Breast epithelium (tissue), 3 donors: Measurements from ENCODE around the gene RAPH1.

Experiments used
- POLR2A ChIP-seq: fragments of 450-650 bp; IDR thresholded peaks from one replicate; pipeline ENCODE4 v1.6.1; 2016; ENCODE audit warnings: antibody characterized with exemption, mild to moderate bottlenecking, moderate library complexity
- POLR2AphosphoS5 ChIP-seq, 3 donors: sonication (generic); formaldehyde crosslinking; IDR thresholded peaks; one replicate each; pipeline ENCODE4 v1.6.1; 2017; ENCODE audit warnings: antibody characterized with exemption in 3 of 3
- TF ChIP-seq, protein P1 (sequence below), 3 donors: fragments of 450-650 bp; IDR thresholded peaks; one replicate each; pipeline ENCODE4 v1.5.1; 2016 to 2017; ENCODE audit warnings: antibody characterized with exemption in 3 of 3, mild to moderate bottlenecking in 3 of 3, moderate library complexity in 3 of 3

DNA sequence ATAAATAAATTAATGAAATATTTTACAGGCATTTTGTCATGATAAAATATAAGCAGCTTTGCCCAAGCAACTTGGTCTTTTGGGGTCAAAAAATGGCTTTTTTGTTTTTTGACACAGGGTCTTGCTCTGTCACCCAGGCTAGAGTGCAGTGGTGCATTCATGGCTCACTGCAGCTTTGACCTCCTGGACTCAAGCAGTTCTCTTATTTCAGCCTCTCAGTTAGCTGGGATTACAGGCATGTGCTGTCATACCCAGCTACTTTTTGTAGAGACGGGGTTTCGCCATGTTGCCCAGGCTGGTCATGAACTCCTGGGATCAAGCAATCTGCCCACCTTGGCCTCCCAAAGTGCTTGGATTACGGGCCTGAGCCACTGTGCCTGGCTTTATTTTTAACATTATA lies 155.9 kb downstream of the RAPH1 start:
- TF ChIP-seq POLR2AphosphoS5 (IDR thresholded peaks at IDR 0.05) (no peak), POLR2A (no peak)
- TF ChIP-seq, protein P1, sequence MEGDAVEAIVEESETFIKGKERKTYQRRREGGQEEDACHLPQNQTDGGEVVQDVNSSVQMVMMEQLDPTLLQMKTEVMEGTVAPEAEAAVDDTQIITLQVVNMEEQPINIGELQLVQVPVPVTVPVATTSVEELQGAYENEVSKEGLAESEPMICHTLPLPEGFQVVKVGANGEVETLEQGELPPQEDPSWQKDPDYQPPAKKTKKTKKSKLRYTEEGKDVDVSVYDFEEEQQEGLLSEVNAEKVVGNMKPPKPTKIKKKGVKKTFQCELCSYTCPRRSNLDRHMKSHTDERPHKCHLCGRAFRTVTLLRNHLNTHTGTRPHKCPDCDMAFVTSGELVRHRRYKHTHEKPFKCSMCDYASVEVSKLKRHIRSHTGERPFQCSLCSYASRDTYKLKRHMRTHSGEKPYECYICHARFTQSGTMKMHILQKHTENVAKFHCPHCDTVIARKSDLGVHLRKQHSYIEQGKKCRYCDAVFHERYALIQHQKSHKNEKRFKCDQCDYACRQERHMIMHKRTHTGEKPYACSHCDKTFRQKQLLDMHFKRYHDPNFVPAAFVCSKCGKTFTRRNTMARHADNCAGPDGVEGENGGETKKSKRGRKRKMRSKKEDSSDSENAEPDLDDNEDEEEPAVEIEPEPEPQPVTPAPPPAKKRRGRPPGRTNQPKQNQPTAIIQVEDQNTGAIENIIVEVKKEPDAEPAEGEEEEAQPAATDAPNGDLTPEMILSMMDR (IDR thresholded peaks at IDR 0.05): no peak
